Adipocyte (in vitro differentiated cells): ENCODE data around the gene FOXD3.

Experiments used
- DNase-seq: peaks from one replicate; pipeline ENCODE4 v3.0.0-alpha.2; 2015; ENCODE audit warnings: low read depth
- H3K27me3 ChIP-seq: replicated peaks from 2 replicates; pipeline ENCODE4 v1.7.0; 2013; ENCODE audit warnings: mild to moderate bottlenecking, low read length, moderate library complexity; ENCODE audit not compliant: control insufficient read depth, insufficient read depth
- H3K36me3 ChIP-seq: 2 replicates; pipeline ENCODE4 v1.7.0; 2013; ENCODE audit warnings: low read length, mild to moderate bottlenecking, moderate library complexity; ENCODE audit not compliant: control insufficient read depth, insufficient read depth, severe bottlenecking
- H3K4me1 ChIP-seq: 2 replicates; pipeline ENCODE4 v1.7.0; 2013; ENCODE audit warnings: mild to moderate bottlenecking, low read length, moderate library complexity; ENCODE audit not compliant: control insufficient read depth, insufficient read depth
- H3K4me3 ChIP-seq: 2 replicates; pipeline ENCODE4 v1.7.0; 2013; ENCODE audit warnings: mild to moderate bottlenecking, low read length, moderate library complexity
- H3K9ac ChIP-seq: 2 replicates; pipeline ENCODE4 v1.7.0; 2013; ENCODE audit warnings: mild to moderate bottlenecking, low read length, moderate library complexity
- H3K9me3 ChIP-seq: 2 replicates; pipeline ENCODE4 v1.7.0; 2013; ENCODE audit warnings: mild to moderate bottlenecking, low read length, moderate library complexity; ENCODE audit not compliant: control insufficient read depth

FOXD3 gene

GRCh38 chr1:63322114-63322943, at the start of gene FOXD3:
TSS of gene FOXD3 (plus strand) at chr1:63322567. CDS start at chr1:63323059, 492 bp downstream.
- H3K9me3 ChIP-seq: peaks cover 23% of the 10 kb centered on the region
- peaks cover 80% of the 10 kb centered on the region for H3K27me3 ChIP-seq
- H3K4me3 ChIP-seq: peak within 1 kb of the TSS; percentile 72
- no peak within 1 kb of the TSS for H3K9ac ChIP-seq
- DNase-seq: peak; percentile 46
- peaks cover 6% of the 10 kb centered on the region for H3K4me1 ChIP-seq
- no peaks in the 10 kb centered on the region for H3K36me3 ChIP-seq

DNA sequence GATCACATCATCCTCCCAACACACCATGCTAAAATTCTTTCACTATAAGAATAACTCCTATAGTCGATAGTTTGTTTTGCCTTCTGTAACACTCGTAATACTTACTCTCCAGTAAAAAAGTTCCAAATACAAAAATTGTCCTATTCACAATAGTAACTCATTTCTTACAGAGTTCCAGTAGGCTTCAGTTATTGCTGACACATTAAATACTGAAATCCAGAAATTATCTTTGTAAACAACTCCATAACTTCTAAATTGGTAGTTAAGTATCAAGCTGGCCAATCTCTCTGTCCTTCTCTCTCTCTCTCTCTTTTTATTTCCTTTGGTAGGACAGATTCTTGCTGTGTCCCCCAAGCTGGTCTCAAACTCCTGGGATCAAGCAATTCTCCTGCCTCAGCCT, 49.6 kb upstream of the FOXD3 start:
- Histone ChIP-seq H3K9ac (no peak overlapping the region), H3K27me3 (peaks cover 6% of the 10 kb centered on the region), H3K4me3 (no peak overlapping the region), H3K4me1 (no peaks in the 10 kb centered on the region), H3K9me3 (no peaks in the 10 kb centered on the region), H3K36me3 (no peaks in the 10 kb centered on the region)
- no peak for DNase-seq

DNA sequence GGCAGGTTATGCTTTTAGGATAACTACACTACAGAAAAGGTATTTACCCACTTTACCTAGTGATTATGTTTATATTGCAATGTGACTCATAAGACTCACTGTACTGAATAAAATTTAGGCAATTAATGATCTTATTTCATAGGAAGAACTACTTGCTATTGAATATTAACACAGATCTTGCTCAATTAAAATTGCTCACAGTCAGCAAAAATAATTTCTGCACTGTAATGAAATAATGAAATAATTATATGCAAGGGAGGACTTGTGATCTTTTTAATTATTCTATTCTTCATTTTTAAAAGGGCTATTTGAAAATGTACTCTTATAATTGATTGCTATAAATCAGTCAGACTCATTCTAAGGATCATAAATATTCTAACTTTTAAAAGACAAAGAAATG, 48.0 kb upstream of the FOXD3 start:
- H3K36me3 ChIP-seq: no peaks in the 10 kb centered on the region
- no peak overlapping the region for H3K4me3 ChIP-seq
- peaks cover 6% of the 10 kb centered on the region for H3K27me3 ChIP-seq
- DNase-seq: no peak
- no peak overlapping the region for H3K9ac ChIP-seq
- no peaks in the 10 kb centered on the region for H3K9me3 ChIP-seq
- H3K4me1 ChIP-seq: no peaks in the 10 kb centered on the region

DNA sequence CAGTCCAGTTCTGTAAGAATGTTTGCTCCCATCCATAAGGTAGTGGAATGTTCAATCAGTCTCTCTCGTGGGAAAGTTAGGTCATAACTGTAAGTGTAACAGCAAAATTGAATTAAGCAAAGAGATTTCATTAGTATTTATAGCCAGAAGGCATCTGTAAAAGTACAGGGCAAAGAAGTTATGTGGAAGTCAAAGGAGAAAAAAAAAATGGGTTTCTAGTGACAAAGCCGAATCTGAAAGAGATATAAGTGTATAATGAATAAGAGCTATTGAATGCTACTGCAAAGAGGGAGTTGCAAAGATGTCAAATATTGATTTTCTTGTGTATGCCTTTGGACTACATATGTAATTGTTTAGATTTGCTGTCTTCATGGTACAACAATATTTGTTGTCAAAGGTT, 47.4 kb upstream of the FOXD3 start:
- Histone ChIP-seq H3K9me3 (no peaks in the 10 kb centered on the region), H3K9ac (no peak overlapping the region), H3K4me1 (no peaks in the 10 kb centered on the region), H3K36me3 (no peaks in the 10 kb centered on the region), H3K4me3 (no peak overlapping the region), H3K27me3 (peaks cover 6% of the 10 kb centered on the region)
- DNase-seq: no peak

GRCh38 chr1:63276624-63277023, 45.7 kb upstream of the FOXD3 start:
- DNase-seq: no peak
- H3K27me3 ChIP-seq: peaks cover 6% of the 10 kb centered on the region
- H3K9ac ChIP-seq: no peak overlapping the region
- no peak overlapping the region for H3K4me3 ChIP-seq
- no peaks in the 10 kb centered on the region for H3K9me3 ChIP-seq
- no peaks in the 10 kb centered on the region for H3K4me1 ChIP-seq
- H3K36me3 ChIP-seq: no peaks in the 10 kb centered on the region

GRCh38 chr1:63277195-63278192, 44.9 kb upstream of the FOXD3 start:
- Histone ChIP-seq H3K4me3 (no peak overlapping the region), H3K27me3 (peaks cover 6% of the 10 kb centered on the region), H3K36me3 (no peaks in the 10 kb centered on the region), H3K4me1 (no peaks in the 10 kb centered on the region), H3K9ac (no peak overlapping the region), H3K9me3 (no peaks in the 10 kb centered on the region)
- DNase-seq: no peak

DNA sequence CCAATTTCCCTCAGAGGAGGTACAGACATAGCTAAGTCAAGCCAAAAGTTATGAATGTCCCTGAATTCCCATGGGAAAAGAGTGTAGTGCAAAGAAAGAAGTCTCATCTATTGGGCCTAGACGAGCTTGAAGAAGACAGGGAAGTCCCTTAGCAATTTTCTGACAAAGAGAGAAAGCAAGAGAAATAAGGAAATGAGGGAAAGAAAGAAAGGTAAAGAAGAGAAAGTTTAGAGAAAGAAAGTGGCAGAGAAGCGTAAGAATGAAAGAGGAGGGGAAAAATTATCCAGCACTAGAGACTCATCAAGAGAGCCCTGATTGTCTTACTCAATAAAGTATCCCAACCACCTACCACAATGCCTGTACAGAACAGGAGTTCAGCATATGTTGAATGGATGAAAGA, 40.6 kb upstream of the FOXD3 start:
- Histone ChIP-seq H3K9ac (no peak overlapping the region), H3K36me3 (no peaks in the 10 kb centered on the region), H3K4me1 (no peaks in the 10 kb centered on the region), H3K9me3 (no peaks in the 10 kb centered on the region), H3K4me3 (no peak overlapping the region), H3K27me3 (no peaks in the 10 kb centered on the region)
- DNase-seq: no peak

- no peaks in the 10 kb centered on the region for H3K27me3 ChIP-seq
- no peak for DNase-seq
- no peaks in the 10 kb centered on the region for H3K36me3 ChIP-seq
- no peaks in the 10 kb centered on the region for H3K4me1 ChIP-seq
- H3K9ac ChIP-seq: no peak overlapping the region
- no peak overlapping the region for H3K4me3 ChIP-seq
- peaks cover 19% of the 10 kb centered on the region for H3K9me3 ChIP-seq
Observed at GRCh38 chr1:63289135-63289534, 33.2 kb upstream of the FOXD3 start.

DNA sequence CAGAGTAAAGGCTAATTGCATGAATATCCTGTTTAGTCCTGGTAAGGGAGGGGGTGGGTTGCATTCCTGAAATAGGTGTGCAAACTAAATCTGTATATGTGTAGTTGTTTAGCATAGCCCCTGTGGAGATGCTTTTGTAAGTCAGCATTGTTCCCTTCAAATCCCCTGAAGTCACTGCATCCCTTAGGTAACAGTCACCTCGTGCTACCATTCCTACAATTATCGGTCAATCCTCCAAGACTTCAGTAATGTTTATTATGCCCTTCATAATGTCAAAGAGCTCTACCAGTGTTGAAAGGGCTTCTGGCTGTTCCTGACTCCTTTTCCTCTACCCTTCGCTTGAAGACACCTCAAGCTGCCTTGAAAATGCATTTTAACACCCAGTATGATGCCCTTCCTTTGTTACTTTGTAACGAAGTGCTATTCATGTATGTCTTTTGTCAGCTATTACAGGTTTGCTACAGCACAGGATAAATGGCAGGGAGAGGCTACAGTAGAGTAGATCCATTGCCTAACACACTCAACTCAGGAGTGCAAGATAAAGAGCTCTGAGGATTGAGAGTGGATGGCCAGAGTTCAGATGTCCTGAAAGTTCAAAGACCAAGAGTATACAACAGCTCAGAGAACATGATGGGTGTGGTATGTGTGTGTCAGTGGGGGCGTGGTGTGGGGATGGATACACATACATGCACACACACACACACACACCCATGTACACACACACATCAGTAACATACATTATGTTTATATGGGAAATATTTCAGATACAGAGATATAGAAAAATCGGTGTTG, 27.4 kb upstream of the FOXD3 start:
- no peak for DNase-seq
- Histone ChIP-seq H3K4me1 (no peaks in the 10 kb centered on the region), H3K9ac (no peak overlapping the region), H3K9me3 (peaks cover under 1% of the 10 kb centered on the region), H3K4me3 (no peak overlapping the region), H3K27me3 (peaks cover 10% of the 10 kb centered on the region), H3K36me3 (no peaks in the 10 kb centered on the region)

GRCh38 chr1:63304410-63304809, 18.0 kb upstream of the FOXD3 start:
- no peak overlapping the region for H3K9ac ChIP-seq
- H3K4me1 ChIP-seq: no peaks in the 10 kb centered on the region
- H3K27me3 ChIP-seq: peaks cover 28% of the 10 kb centered on the region
- peaks cover 11% of the 10 kb centered on the region for H3K9me3 ChIP-seq
- no peaks in the 10 kb centered on the region for H3K36me3 ChIP-seq
- no peak for DNase-seq
- H3K4me3 ChIP-seq: no peak overlapping the region

DNA sequence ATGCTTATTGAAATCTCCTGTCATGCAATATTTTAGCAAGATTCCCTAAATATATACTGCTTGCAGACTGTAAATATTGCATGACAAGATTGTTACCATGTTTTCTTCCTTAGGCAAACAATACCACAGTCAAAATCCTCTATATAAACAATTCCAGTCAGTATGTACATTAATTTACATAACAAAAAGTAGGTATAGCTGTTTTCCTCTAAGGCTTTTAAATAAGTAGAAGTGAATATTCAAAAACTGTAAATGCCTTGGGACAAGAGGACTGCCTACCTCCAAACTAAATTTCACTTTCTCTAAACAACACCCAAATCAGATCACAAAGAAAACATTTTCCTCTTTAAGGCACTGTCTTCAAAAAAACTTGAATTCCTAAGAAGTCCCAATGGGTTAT, 17.3 kb upstream of the FOXD3 start:
- H3K27me3 ChIP-seq: peaks cover 25% of the 10 kb centered on the region
- H3K9ac ChIP-seq: no peak overlapping the region
- H3K36me3 ChIP-seq: no peaks in the 10 kb centered on the region
- no peak overlapping the region for H3K4me3 ChIP-seq
- peaks cover 11% of the 10 kb centered on the region for H3K9me3 ChIP-seq
- no peaks in the 10 kb centered on the region for H3K4me1 ChIP-seq
- DNase-seq: no peak
